Breast epithelium (tissue), 4 donors: ENCODE results near the gene VSX1. TPM values are rescaled to one million over a fixed set of nuclear protein-coding genes. Genes with fewer than 3 reads are reported as not detected.
A peak's percentile ranks its signal among the peaks of the same experiment; 100 is the strongest.

Source experiments
- DNase-seq, 2 donors: peaks; one replicate each; pipeline ENCODE4 v3.0.0-alpha.2; 2019; ENCODE audit warnings: low spot score in 2 of 2
- H3K27ac ChIP-seq, 2 donors: fragments of 200-600 bp; sonication (generic) in 1 of 2; one replicate each; pipeline ENCODE4 v1.5.1; 2016 to 2019; ENCODE audit warnings: mild to moderate bottlenecking in 1 of 2
- H3K27me3 ChIP-seq, 2 donors: fragments of 200-600 bp; sonication (generic) in 1 of 2; one replicate each; pipeline versions ENCODE4 v1.5.1 to v1.6.0; 2017 to 2019; ENCODE audit warnings: control low read depth in 1 of 2, mild to moderate bottlenecking in 1 of 2
- H3K36me3 ChIP-seq: fragments of 200-600 bp; one replicate; pipeline ENCODE4 v1.5.1; 2019
- H3K4me1 ChIP-seq, 2 donors: fragments of 200-600 bp; sonication (generic); one replicate each; pipeline ENCODE4 v1.5.1; 2016 to 2019; ENCODE audit warnings: control low read depth in 1 of 2
- H3K4me3 ChIP-seq, 3 donors: fragments of 200-600 bp; sonication (generic); 1 replicate in 2 of 3; 2 replicates in 1 of 3; pipeline ENCODE4 v1.5.1; 2016 to 2019; ENCODE audit warnings: mild to moderate bottlenecking in 3 of 3, moderate library complexity in 2 of 3
- H3K9me3 ChIP-seq, 2 donors: fragments of 200-600 bp; sonication (generic) in 1 of 2; one replicate each; pipeline ENCODE4 v1.5.1; 2016 to 2019; ENCODE audit warnings: control low read depth in 1 of 2
- POLR2A ChIP-seq: fragments of 450-650 bp; IDR thresholded peaks from one replicate; pipeline ENCODE4 v1.6.1; 2016; ENCODE audit warnings: antibody characterized with exemption, mild to moderate bottlenecking, moderate library complexity
- POLR2AphosphoS5 ChIP-seq, 3 donors: sonication (generic); formaldehyde crosslinking; IDR thresholded peaks; one replicate each; pipeline ENCODE4 v1.6.1; 2017; ENCODE audit warnings: antibody characterized with exemption in 3 of 3
- intact Hi-C: fragments of 100-400 bp; cut with DNase I; formaldehyde crosslinking; loops from one replicate; pipeline ENCODE4 v1.15.1; 2023; ENCODE audit warnings: low total_unique reads
- total RNA-seq, 3 donors: library from RNA; depleted of rRNA; stranded (reverse); fragments of >200 nt; gene quantifications; one replicate each; pipeline ENCODE4 v1.1.0, GENCODE V29; 2016
- TF ChIP-seq, protein P1 (sequence below), 3 donors: fragments of 450-650 bp; IDR thresholded peaks; one replicate each; pipeline ENCODE4 v1.5.1; 2016 to 2017; ENCODE audit warnings: antibody characterized with exemption in 3 of 3, mild to moderate bottlenecking in 3 of 3, moderate library complexity in 3 of 3

The VSX1 gene
- total RNA-seq, 3 donors from 2014 or later = 0.44 TPM; not detected in 2

DNA sequence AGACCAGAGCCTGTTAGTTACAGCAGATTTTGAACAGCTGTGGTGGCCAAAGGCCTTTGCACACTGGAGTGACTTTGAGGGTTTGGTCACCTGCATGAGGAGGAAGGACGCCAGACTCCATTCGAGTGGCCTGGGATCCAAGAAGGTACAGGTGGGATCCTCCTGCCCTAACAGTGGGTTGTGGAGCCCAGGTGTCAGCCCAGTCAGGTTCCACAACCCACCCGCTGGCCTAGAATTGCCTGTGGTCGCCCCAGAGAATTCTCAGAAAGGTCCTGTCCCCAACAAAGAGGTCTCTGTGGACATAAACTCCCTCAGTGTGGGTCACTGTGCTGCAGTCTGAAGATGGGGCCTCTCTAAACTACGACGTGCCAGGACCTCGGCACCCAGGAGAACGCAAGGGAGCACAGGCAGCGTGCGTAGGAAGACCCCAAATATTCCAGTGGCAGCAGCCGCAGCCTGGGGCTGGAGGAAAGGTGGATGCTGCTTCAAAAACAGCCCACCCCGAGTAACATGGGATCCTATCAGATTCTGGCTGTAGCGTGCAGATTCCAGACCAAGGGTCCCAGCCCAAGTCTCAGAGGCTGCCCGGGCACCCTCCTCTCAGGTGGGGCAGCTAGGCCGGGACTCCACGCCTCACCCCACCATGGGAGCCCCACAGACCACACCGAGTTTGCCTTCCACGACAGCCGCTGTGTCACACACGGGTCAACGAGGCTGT is 40.0 kb downstream of the VSX1 start:
- Histone ChIP-seq H3K4me1 (peaks cover 21 to 31% of the 10 kb centered on the region in 2 donors), H3K36me3 (no peaks in the 10 kb centered on the region), H3K4me3 (no peak overlapping the region), H3K27ac (peak overlapping the region in 1 of 2 donors; percentile 66), H3K9me3 (no peaks in the 10 kb centered on the region), H3K27me3 (no peaks in the 10 kb centered on the region)
- no peak for DNase-seq
- intact Hi-C loops = no loop called here
- no peak for TF ChIP-seq POLR2A
- TF ChIP-seq, protein P1, sequence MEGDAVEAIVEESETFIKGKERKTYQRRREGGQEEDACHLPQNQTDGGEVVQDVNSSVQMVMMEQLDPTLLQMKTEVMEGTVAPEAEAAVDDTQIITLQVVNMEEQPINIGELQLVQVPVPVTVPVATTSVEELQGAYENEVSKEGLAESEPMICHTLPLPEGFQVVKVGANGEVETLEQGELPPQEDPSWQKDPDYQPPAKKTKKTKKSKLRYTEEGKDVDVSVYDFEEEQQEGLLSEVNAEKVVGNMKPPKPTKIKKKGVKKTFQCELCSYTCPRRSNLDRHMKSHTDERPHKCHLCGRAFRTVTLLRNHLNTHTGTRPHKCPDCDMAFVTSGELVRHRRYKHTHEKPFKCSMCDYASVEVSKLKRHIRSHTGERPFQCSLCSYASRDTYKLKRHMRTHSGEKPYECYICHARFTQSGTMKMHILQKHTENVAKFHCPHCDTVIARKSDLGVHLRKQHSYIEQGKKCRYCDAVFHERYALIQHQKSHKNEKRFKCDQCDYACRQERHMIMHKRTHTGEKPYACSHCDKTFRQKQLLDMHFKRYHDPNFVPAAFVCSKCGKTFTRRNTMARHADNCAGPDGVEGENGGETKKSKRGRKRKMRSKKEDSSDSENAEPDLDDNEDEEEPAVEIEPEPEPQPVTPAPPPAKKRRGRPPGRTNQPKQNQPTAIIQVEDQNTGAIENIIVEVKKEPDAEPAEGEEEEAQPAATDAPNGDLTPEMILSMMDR (IDR thresholded peaks at IDR 0.05) = no peak
- TF ChIP-seq POLR2AphosphoS5 (IDR thresholded peaks at IDR 0.05) = no peak

DNA sequence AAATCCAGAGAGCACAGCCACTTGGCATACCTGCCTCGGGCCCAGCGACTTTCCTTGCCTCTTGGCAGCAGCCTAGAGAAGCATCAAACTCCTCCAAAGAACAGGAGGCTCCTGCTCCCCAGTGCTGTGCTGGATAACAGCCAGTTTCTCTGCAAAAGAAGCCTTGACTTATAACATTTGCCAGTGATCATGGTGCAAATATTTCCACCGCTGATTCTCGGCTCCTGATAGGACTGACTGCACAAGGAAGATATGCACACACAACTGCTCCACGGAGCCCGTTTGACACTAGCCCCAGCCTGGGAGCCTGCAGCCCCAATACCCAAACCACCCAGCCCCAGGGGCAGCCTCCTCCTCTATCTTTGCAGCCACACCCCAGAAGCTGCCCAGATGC is 41.5 kb downstream of the VSX1 start:
- peak; percentile 61 to 71 for DNase-seq
- H3K4me1 ChIP-seq = peaks cover 21 to 31% of the 10 kb centered on the region in 2 donors
- peak overlapping the region; percentile 79 to 85 for H3K27ac ChIP-seq
- no peaks in the 10 kb centered on the region for H3K9me3 ChIP-seq
- H3K27me3 ChIP-seq = no peaks in the 10 kb centered on the region
- peak overlapping the region in 1 of 3 donors; percentile 17 for H3K4me3 ChIP-seq
- no peak for TF ChIP-seq POLR2AphosphoS5 (IDR thresholded peaks at IDR 0.05)
- TF ChIP-seq POLR2A = no peak
- TF ChIP-seq, protein P1 (IDR thresholded peaks at IDR 0.05) = no peak
- H3K36me3 ChIP-seq = no peaks in the 10 kb centered on the region
- intact Hi-C loops = no loop called here

DNA sequence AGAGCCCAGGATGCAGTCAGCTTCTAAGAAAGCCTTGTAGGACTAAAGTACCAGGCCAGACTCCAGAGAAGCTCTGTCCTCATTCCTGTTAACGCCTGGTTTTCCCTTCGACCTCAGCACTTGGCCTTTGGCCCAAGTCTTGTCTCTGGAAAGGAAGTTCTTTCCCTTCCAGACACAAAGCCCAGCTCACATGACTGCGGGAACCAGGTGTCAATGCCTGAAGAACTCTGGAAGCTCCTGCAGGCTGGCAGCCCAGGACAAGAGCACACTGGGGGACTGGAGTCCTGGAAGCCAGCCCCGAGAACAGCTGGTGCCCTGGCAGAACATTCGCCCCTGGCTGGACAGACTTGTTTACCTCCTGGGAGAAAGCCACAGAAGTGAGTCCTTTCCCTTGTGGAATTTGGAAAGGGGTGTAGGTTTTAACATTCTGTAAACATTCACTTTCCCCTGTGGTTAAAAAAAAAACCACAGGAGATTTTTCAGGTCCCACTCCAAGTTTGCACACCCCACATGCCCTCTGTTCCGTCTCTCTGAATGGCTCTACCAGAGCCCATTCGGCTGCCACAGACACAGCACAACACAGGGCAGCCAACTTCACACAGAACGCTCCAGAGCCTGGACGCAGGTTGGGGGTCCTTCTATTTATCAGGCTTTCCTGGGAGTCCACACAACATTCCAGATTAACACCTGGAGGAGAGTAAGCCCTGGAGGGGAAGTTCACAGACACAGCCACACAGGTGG is 42.1 kb downstream of the VSX1 start:
- H3K4me1 ChIP-seq = peaks cover 21 to 31% of the 10 kb centered on the region in 2 donors
- peak; percentile 95 to 98 for DNase-seq

DNA sequence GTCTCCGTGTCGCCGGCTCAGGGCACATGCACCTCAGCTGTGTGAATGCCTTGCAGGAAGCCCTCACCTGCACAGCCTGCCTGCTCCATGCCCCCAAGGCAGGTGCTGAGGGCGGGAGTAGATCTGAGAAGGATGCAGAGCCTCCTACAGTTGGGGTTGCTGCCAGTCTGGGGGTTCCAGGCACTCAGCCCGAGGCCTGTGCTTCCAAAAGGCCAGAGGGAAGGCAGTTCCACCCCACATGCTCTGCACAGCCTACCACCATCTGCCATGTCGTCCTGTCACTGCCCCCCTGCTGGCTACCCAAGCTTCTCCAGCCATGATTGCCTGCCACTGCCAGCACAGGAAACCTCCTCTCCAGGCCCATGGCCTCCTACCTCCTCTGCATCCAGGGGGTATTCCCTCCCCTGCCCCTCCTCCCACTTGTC is 43.3 kb downstream of the VSX1 start:
- no peaks in the 10 kb centered on the region for H3K9me3 ChIP-seq
- H3K36me3 ChIP-seq = no peaks in the 10 kb centered on the region
- DNase-seq = no peak
- TF ChIP-seq, protein P1 (IDR thresholded peaks at IDR 0.05) = no peak
- TF ChIP-seq POLR2A = no peak
- TF ChIP-seq POLR2AphosphoS5 (IDR thresholded peaks at IDR 0.05) = no peak
- no peaks in the 10 kb centered on the region for H3K27me3 ChIP-seq
- no peak overlapping the region for H3K4me3 ChIP-seq
- intact Hi-C loops = no loop called here
- peaks cover 21 to 31% of the 10 kb centered on the region in 2 donors for H3K4me1 ChIP-seq
- H3K27ac ChIP-seq = peak overlapping the region; percentile 79 to 85

More for the DNA sequence above, 42.1 kb downstream of the VSX1 start:
- peak overlapping the region in 1 of 3 donors; percentile 17 for H3K4me3 ChIP-seq
- peak overlapping the region; percentile 79 to 85 for H3K27ac ChIP-seq
- TF ChIP-seq POLR2AphosphoS5 (IDR thresholded peaks at IDR 0.05) = peak; percentile 86 to 95 (median 91)
- no peak for TF ChIP-seq POLR2A
- TF ChIP-seq, protein P1 (IDR thresholded peaks at IDR 0.05) = peak in 1 of 3 donors; percentile 7
- intact Hi-C loops = no loop called here
- no peaks in the 10 kb centered on the region for H3K27me3 ChIP-seq
- H3K9me3 ChIP-seq = no peaks in the 10 kb centered on the region
- H3K36me3 ChIP-seq = no peaks in the 10 kb centered on the region

DNA sequence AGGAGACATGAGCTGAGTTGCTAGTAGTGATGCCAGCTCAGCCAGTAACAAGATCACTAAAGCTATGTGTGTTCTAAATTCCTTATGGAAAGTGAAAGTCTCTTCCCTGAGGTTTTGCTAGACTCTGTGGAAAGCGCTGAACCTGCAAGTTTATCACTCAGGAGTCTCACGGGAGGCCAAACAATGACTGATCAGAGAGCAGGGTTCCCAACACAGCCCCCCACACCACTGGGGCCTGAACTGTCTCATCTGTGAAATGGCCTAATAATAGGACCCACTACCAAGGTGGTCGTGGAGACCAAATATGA is 43.9 kb downstream of the VSX1 start:
- H3K27ac ChIP-seq = peak overlapping the region; percentile 79 to 85
- no peaks in the 10 kb centered on the region for H3K36me3 ChIP-seq
- H3K4me1 ChIP-seq = peaks cover 21 to 31% of the 10 kb centered on the region in 2 donors

More for the DNA sequence above, 43.9 kb downstream of the VSX1 start:
- H3K4me3 ChIP-seq = no peak overlapping the region
- no peak for DNase-seq
- TF ChIP-seq POLR2A = no peak
- no peak for TF ChIP-seq POLR2AphosphoS5 (IDR thresholded peaks at IDR 0.05)
- TF ChIP-seq, protein P1 (IDR thresholded peaks at IDR 0.05) = no peak
- H3K9me3 ChIP-seq = no peaks in the 10 kb centered on the region
- intact Hi-C loops = no loop called here
- H3K27me3 ChIP-seq = no peaks in the 10 kb centered on the region
